ENCODE results near the gene EYA2.

Gene EYA2

DNA sequence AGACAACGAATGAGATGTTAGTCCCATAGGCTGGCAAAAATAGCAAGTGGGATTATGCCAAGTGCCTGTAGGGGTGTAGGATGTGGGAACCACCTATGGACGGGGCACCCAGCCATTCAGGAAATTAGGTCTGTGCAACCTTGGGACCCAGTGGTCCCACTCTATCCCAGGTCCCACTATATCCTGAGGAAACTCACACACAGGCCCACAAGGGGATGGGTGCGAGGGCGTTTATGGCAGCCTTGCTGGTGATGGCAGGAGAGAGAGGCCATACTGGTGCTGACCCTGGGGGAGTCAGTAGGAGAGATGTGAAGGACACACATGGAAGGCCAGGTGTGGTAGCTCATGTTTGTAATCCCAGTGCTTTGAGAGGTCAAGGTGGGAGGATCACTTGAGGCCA is 163.6 kb downstream of the EYA2 start:
- Histone ChIP-seq H3K27me3 (ENCODE audit: insufficient read depth, low read length, poor library complexity, severe bottlenecking) (no peaks in the 10 kb centered on the region), H3K4me1 (ENCODE audit: insufficient read depth, low read length, poor library complexity, severe bottlenecking) (no peaks in the 10 kb centered on the region), H2AFZ (ENCODE audit: low read length) (no peak overlapping the region), H3K9ac (ENCODE audit: low read depth, low read length, poor library complexity, severe bottlenecking) (no peak overlapping the region), H3K9me2 (replicated peaks; ENCODE audit: low read depth, low read length) (no peaks in the 10 kb centered on the region), H3K9me3 (ENCODE audit: insufficient read depth, low read depth, low read length) (0 out of 2 replicates have a peak, but pooled peaks cover 4% of the 10 kb centered on the region), H3K79me2 (ENCODE audit: insufficient read depth, low read length) (no peaks in the 10 kb centered on the region), H3K4me2 (ENCODE audit: low read depth, low read length, poor library complexity, severe bottlenecking) (no peak overlapping the region), H3K4me3 (ENCODE audit: low read length, poor library complexity, severe bottlenecking) (no peak overlapping the region), H3K36me3 (ENCODE audit: insufficient read depth, low read length) (no peaks in the 10 kb centered on the region), H3F3A (ENCODE audit: low read depth) (no peaks in the 10 kb centered on the region), H4K20me1 (ENCODE audit: insufficient read depth, low read length, poor library complexity, severe bottlenecking) (no peaks in the 10 kb centered on the region)
- no peak for TF ChIP-seq EZH2phosphoT487 (IDR thresholded peaks at IDR 0.05; ENCODE audit: borderline replicate concordance)
- TF ChIP-seq, protein P1, sequence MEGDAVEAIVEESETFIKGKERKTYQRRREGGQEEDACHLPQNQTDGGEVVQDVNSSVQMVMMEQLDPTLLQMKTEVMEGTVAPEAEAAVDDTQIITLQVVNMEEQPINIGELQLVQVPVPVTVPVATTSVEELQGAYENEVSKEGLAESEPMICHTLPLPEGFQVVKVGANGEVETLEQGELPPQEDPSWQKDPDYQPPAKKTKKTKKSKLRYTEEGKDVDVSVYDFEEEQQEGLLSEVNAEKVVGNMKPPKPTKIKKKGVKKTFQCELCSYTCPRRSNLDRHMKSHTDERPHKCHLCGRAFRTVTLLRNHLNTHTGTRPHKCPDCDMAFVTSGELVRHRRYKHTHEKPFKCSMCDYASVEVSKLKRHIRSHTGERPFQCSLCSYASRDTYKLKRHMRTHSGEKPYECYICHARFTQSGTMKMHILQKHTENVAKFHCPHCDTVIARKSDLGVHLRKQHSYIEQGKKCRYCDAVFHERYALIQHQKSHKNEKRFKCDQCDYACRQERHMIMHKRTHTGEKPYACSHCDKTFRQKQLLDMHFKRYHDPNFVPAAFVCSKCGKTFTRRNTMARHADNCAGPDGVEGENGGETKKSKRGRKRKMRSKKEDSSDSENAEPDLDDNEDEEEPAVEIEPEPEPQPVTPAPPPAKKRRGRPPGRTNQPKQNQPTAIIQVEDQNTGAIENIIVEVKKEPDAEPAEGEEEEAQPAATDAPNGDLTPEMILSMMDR (conservative IDR thresholded peaks at IDR 0.05; ENCODE audit: low read length), result no peak

DNA sequence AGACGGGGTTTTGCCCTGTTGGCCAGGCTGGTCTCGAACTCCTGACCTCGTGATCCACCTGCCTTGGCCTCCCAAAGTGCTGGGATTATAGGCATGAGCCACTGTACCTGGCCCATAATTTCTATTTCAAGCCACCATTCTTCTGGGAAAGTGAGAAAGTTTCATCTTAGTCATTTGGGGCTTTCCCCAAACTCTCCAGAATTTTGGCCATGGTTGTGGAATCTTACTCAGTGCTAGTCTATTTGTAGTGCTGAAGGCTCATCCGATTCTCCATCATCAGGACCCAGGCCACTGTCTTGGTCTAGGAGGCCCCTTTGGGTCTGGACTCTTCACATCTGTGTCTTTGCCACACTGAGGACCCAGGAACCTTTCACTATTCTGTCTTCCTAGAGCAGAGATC is 164.9 kb downstream of the EYA2 start:
- no peak overlapping the region for H3K4me2 ChIP-seq (ENCODE audit: low read depth, low read length, poor library complexity, severe bottlenecking)

DNA sequence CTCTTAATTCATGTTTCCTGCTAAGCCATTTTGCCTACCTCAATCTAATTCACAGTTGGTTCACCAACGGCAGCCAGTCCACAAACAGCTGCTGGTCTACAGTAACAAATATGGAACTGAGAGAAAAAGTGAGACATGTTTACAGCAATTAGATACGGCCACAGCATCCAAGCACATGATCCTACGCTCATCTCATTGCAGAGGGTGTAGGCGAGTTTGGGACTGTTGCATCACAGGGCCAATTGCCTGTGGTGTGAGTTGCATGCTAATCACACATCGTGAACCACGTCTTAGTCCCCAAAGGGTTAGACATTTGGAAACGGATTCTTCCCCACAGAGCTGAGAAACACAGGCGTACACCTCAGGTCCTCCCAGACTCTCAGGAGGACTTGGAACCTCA is 166.9 kb downstream of the EYA2 start:
- H3K36me3 ChIP-seq (ENCODE audit: insufficient read depth, low read length), result no peaks in the 10 kb centered on the region
- no peaks in the 10 kb centered on the region for H3K9me2 ChIP-seq (replicated peaks; ENCODE audit: low read depth, low read length)
- no peaks in the 10 kb centered on the region for H3K4me1 ChIP-seq (ENCODE audit: insufficient read depth, low read length, poor library complexity, severe bottlenecking)
- no peaks in the 10 kb centered on the region for H3K27me3 ChIP-seq (ENCODE audit: insufficient read depth, low read length, poor library complexity, severe bottlenecking)
- no peak overlapping the region for H3K9ac ChIP-seq (ENCODE audit: low read depth, low read length, poor library complexity, severe bottlenecking)
- H3K79me2 ChIP-seq (ENCODE audit: insufficient read depth, low read length), result no peaks in the 10 kb centered on the region
- H3K4me3 ChIP-seq (ENCODE audit: low read length, poor library complexity, severe bottlenecking), result no peak overlapping the region
- H3K9me3 ChIP-seq (ENCODE audit: insufficient read depth, low read depth, low read length), result peaks cover 4% of the 10 kb centered on the region; the same call in 1 of the 2 replicates
- no peaks in the 10 kb centered on the region for H3F3A ChIP-seq (ENCODE audit: low read depth)
- no peak overlapping the region for H2AFZ ChIP-seq (ENCODE audit: low read length)
- no peaks in the 10 kb centered on the region for H4K20me1 ChIP-seq (ENCODE audit: insufficient read depth, low read length, poor library complexity, severe bottlenecking)
- TF ChIP-seq, protein P1 (conservative IDR thresholded peaks at IDR 0.05; ENCODE audit: low read length), result no peak
- TF ChIP-seq EZH2phosphoT487 (IDR thresholded peaks at IDR 0.05; ENCODE audit: borderline replicate concordance), result no peak
- no peak overlapping the region for H3K4me2 ChIP-seq (ENCODE audit: low read depth, low read length, poor library complexity, severe bottlenecking)

More for the DNA sequence above, 164.9 kb downstream of the EYA2 start:
- Histone ChIP-seq H3K4me3 (ENCODE audit: low read length, poor library complexity, severe bottlenecking) (no peak overlapping the region), H3K9ac (ENCODE audit: low read depth, low read length, poor library complexity, severe bottlenecking) (no peak overlapping the region), H3K27me3 (ENCODE audit: insufficient read depth, low read length, poor library complexity, severe bottlenecking) (no peaks in the 10 kb centered on the region), H3K79me2 (ENCODE audit: insufficient read depth, low read length) (no peaks in the 10 kb centered on the region), H3K9me3 (ENCODE audit: insufficient read depth, low read depth, low read length) (0 out of 2 replicates have a peak, but pooled peaks cover 4% of the 10 kb centered on the region), H4K20me1 (ENCODE audit: insufficient read depth, low read length, poor library complexity, severe bottlenecking) (no peaks in the 10 kb centered on the region), H3K36me3 (ENCODE audit: insufficient read depth, low read length) (no peaks in the 10 kb centered on the region), H3K4me1 (ENCODE audit: insufficient read depth, low read length, poor library complexity, severe bottlenecking) (no peaks in the 10 kb centered on the region), H3F3A (ENCODE audit: low read depth) (no peaks in the 10 kb centered on the region), H2AFZ (ENCODE audit: low read length) (no peak overlapping the region), H3K9me2 (replicated peaks; ENCODE audit: low read depth, low read length) (no peaks in the 10 kb centered on the region)
- TF ChIP-seq, protein P1 (conservative IDR thresholded peaks at IDR 0.05; ENCODE audit: low read length), result no peak
- TF ChIP-seq EZH2phosphoT487 (IDR thresholded peaks at IDR 0.05; ENCODE audit: borderline replicate concordance), result no peak

Measured in Loucy (cell line).